HG02852 (cell line): ENCODE results near the gene ERBB4.
A peak's percentile ranks its signal among the peaks of the same experiment; 100 is the strongest.

Source experiments
- ATAC-seq: cut with Tn5 transposase; IDR thresholded peaks from one replicate; pipeline ENCODE4 v1.9.1; 2021; ENCODE audit warnings: mild to moderate bottlenecking, moderate library complexity; ENCODE audit not compliant: unreplicated experiment

ERBB4 gene

DNA sequence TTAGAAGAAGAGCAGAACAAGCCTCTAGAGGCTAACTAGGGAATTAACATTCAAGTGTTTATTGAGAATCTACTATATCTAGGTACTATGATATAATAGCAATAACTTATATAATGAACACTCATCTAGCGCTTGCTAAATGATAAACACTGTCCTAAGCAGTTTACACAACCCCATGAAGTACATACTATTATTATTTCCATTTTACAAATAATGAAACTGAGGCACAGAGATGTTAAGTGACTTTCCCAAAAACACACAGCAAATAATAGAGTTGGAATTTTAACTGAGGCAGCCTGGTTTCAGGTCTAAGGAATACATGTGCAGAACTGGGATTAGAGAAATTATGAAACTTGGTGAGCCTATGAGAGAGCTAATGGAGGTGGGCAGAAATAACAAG lies 1088.8 kb downstream of the ERBB4 start:
- no peak for ATAC-seq

- no peak for ATAC-seq
These were observed 1091.1 kb downstream of the ERBB4 start for GRCh38 chr2:211447548-211447947.

DNA sequence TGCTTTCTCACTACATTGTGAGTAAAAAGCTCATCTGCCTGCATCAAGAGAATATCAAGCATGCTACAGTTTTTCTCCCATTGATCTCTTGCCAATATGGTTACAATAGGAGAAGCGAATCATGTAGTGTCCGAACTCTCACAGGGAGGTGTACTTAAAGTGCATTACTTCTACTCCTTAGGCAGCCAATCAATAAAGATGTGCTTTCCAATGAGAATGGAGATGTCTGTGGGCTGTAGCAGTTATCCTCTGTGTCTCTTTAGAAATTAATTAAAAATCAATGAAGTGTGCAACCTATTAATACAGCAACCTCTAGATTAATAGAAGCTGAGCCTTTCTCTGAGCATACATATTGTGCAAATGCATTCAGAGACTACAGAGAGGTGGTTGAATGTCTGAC lies 1098.5 kb downstream of the ERBB4 start:
- no peak for ATAC-seq

GRCh38 chr2:211439011-211439410 lies 1099.6 kb downstream of the ERBB4 start:
- ATAC-seq, result no peak

DNA sequence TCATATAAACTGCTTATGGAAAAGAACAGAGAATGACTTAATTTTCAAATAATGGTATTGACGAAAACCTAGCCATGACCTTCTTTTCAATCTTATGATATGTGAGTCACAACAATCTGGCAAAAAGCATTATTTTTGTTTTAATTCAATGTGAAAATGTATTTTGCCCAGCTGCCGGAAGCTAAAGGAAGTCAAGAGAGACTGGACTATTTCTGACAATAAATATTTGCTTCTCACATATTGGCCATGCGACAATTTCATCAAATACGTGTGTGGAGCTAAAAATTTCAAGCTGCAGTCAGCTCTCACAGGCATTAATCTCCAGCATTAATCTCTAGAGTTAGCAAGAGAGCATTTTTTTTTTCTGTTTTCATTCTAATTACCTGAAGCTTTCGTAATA lies 1101.2 kb downstream of the ERBB4 start:
- ATAC-seq, result no peak

DNA sequence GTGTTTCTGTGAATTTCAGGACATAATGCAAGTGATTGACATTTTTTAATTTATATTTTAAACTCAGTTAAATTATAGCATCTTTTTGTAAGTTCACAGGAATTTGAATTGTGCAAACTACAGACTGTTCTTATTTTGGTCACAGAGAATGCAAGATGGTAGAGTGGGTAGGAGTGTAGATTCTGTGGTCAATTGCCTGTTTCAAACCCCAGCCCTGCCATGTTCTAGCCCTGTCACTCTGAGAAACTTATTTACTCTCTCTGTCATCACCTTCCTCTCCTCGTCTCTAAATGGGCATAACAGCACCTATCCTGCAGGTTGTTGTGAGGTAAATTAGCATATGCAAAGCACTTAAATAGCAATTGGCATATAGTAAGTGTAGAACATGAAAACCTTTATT lies 1102.4 kb downstream of the ERBB4 start:
- ATAC-seq, result no peak

- no peak for ATAC-seq
These were observed 1103.3 kb downstream of the ERBB4 start for GRCh38 chr2:211435331-211435730.

DNA sequence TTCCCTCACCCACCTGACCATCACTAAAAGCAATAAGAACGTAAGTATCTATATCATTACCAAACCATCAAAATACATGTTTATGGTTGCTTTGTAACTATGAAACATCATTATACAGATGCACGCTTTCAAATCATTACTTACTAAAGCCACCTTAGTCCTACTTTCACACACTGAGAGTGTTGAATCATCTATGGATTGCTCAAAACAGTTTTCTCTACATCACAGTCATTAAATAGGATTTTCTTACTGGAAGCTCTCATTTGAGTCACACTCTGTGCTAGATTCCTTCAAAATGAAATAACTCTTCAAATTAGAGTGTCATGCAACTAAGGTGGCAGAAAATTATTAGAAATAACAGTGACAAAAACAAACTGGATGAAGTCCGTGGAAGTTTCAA lies 1103.8 kb downstream of the ERBB4 start:
- ATAC-seq, result no peak

DNA sequence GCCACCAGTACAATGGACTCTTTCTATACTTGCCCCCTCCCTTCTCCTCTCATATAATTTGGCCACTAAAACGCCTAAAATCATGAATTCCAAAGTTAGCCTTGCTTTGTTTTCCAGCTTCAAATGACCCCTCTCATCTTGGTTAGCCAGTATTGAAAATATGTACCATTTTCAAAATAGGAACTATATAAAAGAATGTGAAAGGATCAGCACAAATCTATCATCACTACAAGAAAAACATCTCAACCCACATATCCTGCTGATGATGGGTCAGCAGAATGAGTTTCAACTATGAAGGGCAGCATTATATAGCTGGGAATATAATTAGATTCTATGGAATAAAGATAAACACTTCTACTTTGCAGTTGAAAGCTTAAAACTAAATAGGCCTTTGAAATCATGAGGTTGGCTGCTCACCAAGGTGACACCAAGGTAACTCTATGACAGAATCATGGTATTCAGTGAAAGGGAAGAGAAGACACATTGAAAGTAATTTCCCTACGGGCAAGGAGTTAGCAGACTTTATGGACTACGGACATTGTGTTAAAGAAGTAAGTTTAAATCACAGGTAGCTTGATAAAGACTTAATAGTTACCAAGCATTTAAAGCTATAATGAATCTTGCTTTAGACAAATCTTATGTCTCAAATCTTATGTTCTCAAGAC lies 1109.2 kb downstream of the ERBB4 start:
- no peak for ATAC-seq

DNA sequence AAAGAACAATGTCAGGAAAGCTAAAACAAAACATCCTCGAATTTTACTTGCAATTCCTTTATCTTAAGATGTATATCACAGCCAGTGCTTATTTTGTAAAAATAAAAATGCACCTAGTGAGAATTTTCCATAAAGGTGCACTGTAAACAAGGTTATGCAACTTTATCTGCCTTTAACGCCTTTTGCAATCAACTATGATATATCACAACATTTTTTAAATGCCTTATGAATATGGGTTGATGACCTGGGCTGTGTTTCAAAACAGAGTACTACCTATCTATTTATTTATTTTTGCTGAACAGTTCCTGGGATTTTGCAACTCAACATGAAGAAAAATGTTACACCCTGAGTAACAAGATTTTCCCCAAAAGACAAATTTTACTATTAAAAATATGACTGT lies 1112.4 kb downstream of the ERBB4 start:
- ATAC-seq, result no peak

- ATAC-seq, result peak; percentile 62
These were observed 1115.6 kb downstream of the ERBB4 start for GRCh38 chr2:211423018-211423417.

GRCh38 chr2:211417544-211417943 lies 1121.1 kb downstream of the ERBB4 start:
- no peak for ATAC-seq

DNA sequence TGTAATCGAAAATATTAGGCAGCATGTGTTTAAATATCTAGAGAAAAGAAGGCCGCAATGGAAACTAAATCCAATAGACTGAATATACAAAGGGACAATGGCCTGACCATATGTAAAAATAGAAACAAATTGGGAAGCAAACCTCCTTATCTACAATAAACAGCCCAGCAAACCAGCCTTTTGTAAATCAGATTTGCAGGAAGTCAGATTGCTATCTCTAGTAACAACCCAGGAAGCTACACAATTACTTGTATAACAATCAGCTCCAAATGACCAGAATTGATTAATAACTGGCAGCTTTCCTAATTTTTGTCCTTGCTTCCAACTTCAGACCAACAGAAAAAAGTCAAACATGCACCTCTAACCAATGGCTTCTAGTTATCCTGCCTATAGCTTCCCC lies 1122.2 kb downstream of the ERBB4 start:
- no peak for ATAC-seq

GRCh38 chr2:211413746-211414145 lies 1124.9 kb downstream of the ERBB4 start:
- ATAC-seq, result no peak

- ATAC-seq, result no peak
These were observed 1130.1 kb downstream of the ERBB4 start for GRCh38 chr2:211408483-211408891.

- no peak for ATAC-seq
These were observed 1131.5 kb downstream of the ERBB4 start for GRCh38 chr2:211407076-211407475.

DNA sequence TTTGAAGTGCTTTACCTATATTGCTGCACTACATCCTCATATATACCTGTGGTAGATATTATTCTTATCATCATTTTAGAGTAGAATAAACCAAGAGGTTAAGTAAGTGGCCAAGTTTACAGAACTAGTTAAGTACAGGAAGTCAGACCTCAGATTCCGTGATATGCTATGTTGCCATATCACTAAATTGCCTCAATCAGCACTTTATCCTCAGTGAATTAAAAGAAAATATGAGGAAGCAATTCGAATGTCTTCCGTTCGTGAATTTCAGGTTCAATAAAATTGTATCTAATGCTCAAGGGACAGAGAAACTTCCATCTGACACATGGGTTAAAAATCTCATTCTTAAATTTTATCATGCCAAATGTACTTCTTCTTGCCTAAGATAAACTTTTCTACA lies 1133.6 kb downstream of the ERBB4 start:
- no peak for ATAC-seq

- no peak for ATAC-seq
These were observed 1134.5 kb downstream of the ERBB4 start for GRCh38 chr2:211404098-211404497.

GRCh38 chr2:211401328-211401727 lies 1137.3 kb downstream of the ERBB4 start:
- ATAC-seq, result no peak

DNA sequence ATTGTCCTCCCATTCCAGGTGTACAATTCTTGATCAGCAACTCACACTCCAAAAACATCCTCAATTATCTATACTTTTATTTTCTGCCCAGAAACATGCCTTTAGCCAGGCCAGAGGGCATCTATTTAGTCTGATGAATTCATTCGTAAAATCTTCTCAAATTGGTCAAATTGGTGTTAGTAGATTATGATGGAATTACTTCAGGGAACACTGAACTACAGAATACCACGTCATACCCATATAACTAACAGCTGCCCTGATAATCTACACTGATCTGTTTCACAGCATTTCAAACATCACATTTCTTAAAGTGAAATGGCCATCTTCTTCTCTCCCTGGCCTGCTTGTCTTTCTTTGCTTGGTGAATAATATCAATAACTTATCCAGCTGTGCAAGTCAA lies 1140.8 kb downstream of the ERBB4 start:
- ATAC-seq, result no peak

GRCh38 chr2:211396815-211397214 lies 1141.8 kb downstream of the ERBB4 start:
- ATAC-seq, result no peak

GRCh38 chr2:211391189-211391567 lies 1147.4 kb downstream of the ERBB4 start:
- no peak for ATAC-seq

GRCh38 chr2:211390536-211391188 lies 1147.9 kb downstream of the ERBB4 start:
- no peak for ATAC-seq
